OCI-LY7 (cell line): ENCODE measurements around the gene CAVIN1. TPM values are rescaled to one million over a fixed set of nuclear protein-coding genes. Genes with fewer than 3 reads are reported as not detected.

ENCODE experiments used
- BruUV-seq: library from RNA; stranded (reverse); fragments of 400-500 nt; replicated peaks from 2 replicates; lab custom pipeline; 2021; lab: Mats Ljungman, UMichigan
- CTCF ChIA-PET: fragments of 300-600 bp; sonication (Branson Sonifier 250); formaldehyde crosslinking; loops from one replicate; lab custom pipeline; 2022; ENCODE audit warnings: antibody characterized with exemption; ENCODE audit not compliant: unreplicated experiment; lab: Charles Lee
- POLR2A ChIA-PET: fragments of 300-600 bp; sonication (Branson Sonifier 250); formaldehyde crosslinking; loops from one replicate; lab custom pipeline; 2022; ENCODE audit warnings: antibody characterized with exemption; lab: Charles Lee
- DNase-seq: peaks from one replicate; pipeline ENCODE4 v3.0.0-alpha.2; 2015; ENCODE audit warnings: low spot score
- H2AFZ ChIP-seq: fragments of 200-600 bp; sonication (generic), shearing (Covaris generic); 2 replicates; pipeline ENCODE4 v1.6.1; 2014; ENCODE audit warnings: mild to moderate bottlenecking, antibody characterized with exemption, low read length, moderate library complexity
- H3K27ac ChIP-seq: fragments of 200-600 bp; sonication (generic); 2 replicates; pipeline ENCODE4 v1.5.1; 2014; ENCODE audit warnings: mixed run types, low read depth, mild to moderate bottlenecking, moderate library complexity, low read length, inconsistent platforms; ENCODE audit not compliant: poor library complexity, severe bottlenecking
- H3K36me3 ChIP-seq: fragments of 200-600 bp; sonication (generic); 2 replicates; pipeline ENCODE4 v1.6.1; 2014; ENCODE audit warnings: mild to moderate bottlenecking, antibody characterized with exemption, low read length, moderate library complexity, mixed read lengths; ENCODE audit not compliant: insufficient read depth
- H3K4me1 ChIP-seq: fragments of 200-600 bp; sonication (generic); 2 replicates; pipeline ENCODE4 v1.5.1; 2014; ENCODE audit warnings: mild to moderate bottlenecking, low read length; ENCODE audit not compliant: insufficient read depth, poor library complexity, severe bottlenecking
- H3K4me2 ChIP-seq: fragments of 200-600 bp; sonication (generic); 2 replicates; pipeline ENCODE4 v1.6.1; 2014; ENCODE audit warnings: mild to moderate bottlenecking, low read length
- H3K4me3 ChIP-seq: fragments of 200-600 bp; sonication (generic); 2 replicates; pipeline ENCODE4 v1.5.1; 2014; ENCODE audit warnings: mild to moderate bottlenecking, low read depth, low read length; ENCODE audit not compliant: poor library complexity, severe bottlenecking
- H3K79me2 ChIP-seq: fragments of 200-600 bp; sonication (generic); 2 replicates; pipeline ENCODE4 v1.6.1; 2016; ENCODE audit warnings: low read depth, mild to moderate bottlenecking, low read length, moderate library complexity, mixed read lengths; ENCODE audit not compliant: insufficient read depth
- H3K9me2 ChIP-seq: fragments of 200-600 bp; sonication (generic); 2 replicates; pipeline ENCODE4 v1.6.1; 2016; ENCODE audit warnings: mild to moderate bottlenecking, low read length, mixed read lengths; ENCODE audit not compliant: insufficient read depth
- H3K9me3 ChIP-seq: fragments of 200-600 bp; sonication (generic); 2 replicates; pipeline ENCODE4 v1.6.1; 2014; ENCODE audit warnings: mild to moderate bottlenecking, mixed run types, low read length, mixed read lengths
- H4K20me1 ChIP-seq: fragments of 200-600 bp; sonication (generic); 2 replicates; pipeline ENCODE4 v1.6.1; 2014; ENCODE audit warnings: mild to moderate bottlenecking, antibody characterized with exemption, low read length, moderate library complexity, mixed read lengths; ENCODE audit not compliant: insufficient read depth
- CTCF ChIP-seq: fragments of 200-600 bp; sonication (generic); conservative IDR thresholded peaks from 2 replicates; pipeline ENCODE4 v1.5.1; 2014; ENCODE audit warnings: mild to moderate bottlenecking, antibody characterized with exemption, low read length, moderate library complexity, mixed read lengths
- EZH2phosphoT487 ChIP-seq: fragments of 200-600 bp; sonication (generic); IDR thresholded peaks from 2 replicates; pipeline ENCODE4 v1.6.1; 2018; ENCODE audit warnings: low read depth, borderline replicate concordance, mild to moderate bottlenecking, mixed run types, antibody characterized with exemption, low read length, moderate library complexity, mixed read lengths
- intact Hi-C: fragments of 100-400 bp; cut with micrococcal nuclease; formaldehyde crosslinking; loops from one replicate; pipeline ENCODE4 v1.10.0; 2022; ENCODE audit not compliant: unreplicated experiment
- total RNA-seq, 2 experiments: library from RNA; depleted of rRNA in 1 of 2; stranded (reverse); fragments of >200 nt in 1 of 2; shearing (Covaris generic) in 1 of 2; gene quantifications; 2 replicates each; pipeline ENCODE4 v1.2.3, GENCODE V29; 2014 to 2022

Gene CAVIN1
- total RNA-seq, 2 experiments from 2014 or later, result 0.08 TPM; not detected in 1

- Histone ChIP-seq H3K27ac (peak overlapping the region; percentile 35), H3K79me2 (no peaks in the 10 kb centered on the region), H4K20me1 (no peaks in the 10 kb centered on the region), H3K4me1 (peaks cover 34% of the 10 kb centered on the region), H3K4me2 (peak overlapping the region; percentile 68), H3K9me3 (no peaks in the 10 kb centered on the region), H3K36me3 (no peaks in the 10 kb centered on the region), H2AFZ (peak overlapping the region; percentile 37; the same call in 1 of the 2 replicates), H3K4me3 (peak overlapping the region; percentile 4), H3K9me2 (no peaks in the 10 kb centered on the region)
- CTCF ChIA-PET, result no interaction called here
- POLR2A ChIA-PET, result interaction anchor here (0.6 kb wide), 1 partner anchor 50 kb away, joined by 3 read pairs; no protein-coding TSS in a partner anchor
- no TSS peak for BruUV-seq
- peak; percentile 82 for DNase-seq
- TF ChIP-seq EZH2phosphoT487, result no peak
- peak; percentile 77 for TF ChIP-seq CTCF
- intact Hi-C loops, result loop anchor here (1.0 to 2.0 kb wide), 2 partner anchors 18 to 78 kb away; no protein-coding TSS in a partner anchor
Observed at GRCh38 chr17:42438600-42439567, 15.8 kb upstream of the CAVIN1 start.

GRCh38 chr17:42436391-42436790 lies 13.3 kb upstream of the CAVIN1 start:
- H3K4me2 ChIP-seq, result no peak overlapping the region
- H3K36me3 ChIP-seq, result no peaks in the 10 kb centered on the region
- no peak for TF ChIP-seq CTCF
- TF ChIP-seq EZH2phosphoT487, result no peak
- H3K27ac ChIP-seq, result no peak overlapping the region
- intact Hi-C loops, result no loop called here
- H4K20me1 ChIP-seq, result no peaks in the 10 kb centered on the region
- no peaks in the 10 kb centered on the region for H3K79me2 ChIP-seq
- POLR2A ChIA-PET, result no interaction called here
- no peak overlapping the region for H3K4me3 ChIP-seq
- no peak overlapping the region for H2AFZ ChIP-seq
- H3K4me1 ChIP-seq, result peaks cover 25% of the 10 kb centered on the region
- no peaks in the 10 kb centered on the region for H3K9me2 ChIP-seq
- DNase-seq, result no peak
- CTCF ChIA-PET, result no interaction called here
- no TSS peak for BruUV-seq
- no peaks in the 10 kb centered on the region for H3K9me3 ChIP-seq

GRCh38 chr17:42431758-42432161 lies 8.7 kb upstream of the CAVIN1 start:
- TF ChIP-seq CTCF (no peak), EZH2phosphoT487 (no peak)
- H4K20me1 ChIP-seq, result no peaks in the 10 kb centered on the region
- H3K79me2 ChIP-seq, result no peaks in the 10 kb centered on the region
- POLR2A ChIA-PET, result interaction anchor here (1.1 to 1.3 kb wide), 3 partner anchors 10 to 98 kb away, joined by 3 to 5 read pairs (median 3); no protein-coding TSS in a partner anchor
- intact Hi-C loops, result no loop called here
- no peaks in the 10 kb centered on the region for H3K36me3 ChIP-seq
- no peak overlapping the region for H3K4me2 ChIP-seq
- peaks cover 14% of the 10 kb centered on the region for H3K4me1 ChIP-seq
- no TSS peak for BruUV-seq
- H3K4me3 ChIP-seq, result no peak overlapping the region
- H3K9me2 ChIP-seq, result no peaks in the 10 kb centered on the region
- CTCF ChIA-PET, result no interaction called here
- DNase-seq, result no peak
- H2AFZ ChIP-seq, result no peak overlapping the region
- H3K9me3 ChIP-seq, result no peaks in the 10 kb centered on the region
- no peak overlapping the region for H3K27ac ChIP-seq
